Kidney epithelial cell (primary cell): ENCODE data around the gene ADAMTS15. TPM values are rescaled to one million over a fixed set of nuclear protein-coding genes. Genes with fewer than 3 reads are reported as not detected.
"Not testable (repeated sequence)": the region's sequence is repeated elsewhere in the genome, so short reads cannot be mapped to it uniquely, and the experiment has no call there.

Experiments used
- DNase-seq: peaks from one replicate; pipeline ENCODE4 v3.0.0-alpha.2; 2010; ENCODE audit warnings: low read depth
- H3K27me3 ChIP-seq: 2 replicates; pipeline ENCODE4 v1.6.0; 2011; ENCODE audit warnings: low read length; ENCODE audit not compliant: control insufficient read depth, insufficient read depth
- H3K36me3 ChIP-seq: 2 replicates; pipeline ENCODE4 v1.5.1; 2011; ENCODE audit warnings: low read length; ENCODE audit not compliant: control insufficient read depth, insufficient read depth
- H3K4me3 ChIP-seq: 2 replicates; pipeline ENCODE4 v1.5.1; 2011; ENCODE audit warnings: low read depth, mild to moderate bottlenecking, control low read depth, low read length
- total RNA-seq: library from RNA; depleted of rRNA; stranded (reverse); fragments of >200 nt; gene quantifications from 2 replicates; pipeline ENCODE4 v1.2.3, GENCODE V29; 2015
- TF ChIP-seq, protein P1 (sequence below): IDR thresholded peaks from 2 replicates; pipeline ENCODE4 v1.5.1; 2011; ENCODE audit warnings: mild to moderate bottlenecking, moderate library complexity, low read length, control low read depth, inconsistent platforms; ENCODE audit not compliant: insufficient read depth, poor library complexity, severe bottlenecking

Gene ADAMTS15
- total RNA-seq, 1 donor from 2014 or later: 4.2 TPM

GRCh38 chr11:130436171-130436570, 12.3 kb upstream of the ADAMTS15 start:
- no peak for DNase-seq
- TF ChIP-seq, protein P1, sequence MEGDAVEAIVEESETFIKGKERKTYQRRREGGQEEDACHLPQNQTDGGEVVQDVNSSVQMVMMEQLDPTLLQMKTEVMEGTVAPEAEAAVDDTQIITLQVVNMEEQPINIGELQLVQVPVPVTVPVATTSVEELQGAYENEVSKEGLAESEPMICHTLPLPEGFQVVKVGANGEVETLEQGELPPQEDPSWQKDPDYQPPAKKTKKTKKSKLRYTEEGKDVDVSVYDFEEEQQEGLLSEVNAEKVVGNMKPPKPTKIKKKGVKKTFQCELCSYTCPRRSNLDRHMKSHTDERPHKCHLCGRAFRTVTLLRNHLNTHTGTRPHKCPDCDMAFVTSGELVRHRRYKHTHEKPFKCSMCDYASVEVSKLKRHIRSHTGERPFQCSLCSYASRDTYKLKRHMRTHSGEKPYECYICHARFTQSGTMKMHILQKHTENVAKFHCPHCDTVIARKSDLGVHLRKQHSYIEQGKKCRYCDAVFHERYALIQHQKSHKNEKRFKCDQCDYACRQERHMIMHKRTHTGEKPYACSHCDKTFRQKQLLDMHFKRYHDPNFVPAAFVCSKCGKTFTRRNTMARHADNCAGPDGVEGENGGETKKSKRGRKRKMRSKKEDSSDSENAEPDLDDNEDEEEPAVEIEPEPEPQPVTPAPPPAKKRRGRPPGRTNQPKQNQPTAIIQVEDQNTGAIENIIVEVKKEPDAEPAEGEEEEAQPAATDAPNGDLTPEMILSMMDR: no peak
- Histone ChIP-seq H3K4me3 (no peak overlapping the region), H3K36me3 (no peaks in the 10 kb centered on the region), H3K27me3 (no peaks in the 10 kb centered on the region)

DNA sequence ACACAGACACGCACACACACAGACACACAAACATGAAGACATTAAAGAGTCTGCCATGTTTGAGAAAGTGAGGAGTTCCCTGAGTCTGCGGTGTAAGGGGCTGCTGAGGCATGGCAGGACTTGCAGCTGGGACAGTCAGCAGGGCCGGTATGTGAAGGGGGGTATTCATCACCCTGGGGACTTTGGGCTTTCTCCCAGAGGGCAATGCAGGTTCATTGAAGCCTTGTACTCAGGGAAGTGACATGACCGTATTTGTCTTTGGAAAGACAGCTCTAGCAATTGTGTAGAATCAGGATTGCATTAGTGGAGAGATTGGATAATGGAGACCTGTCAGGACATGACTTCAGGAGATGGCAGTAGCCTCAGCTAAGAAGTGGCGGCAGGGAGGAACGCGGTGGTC, 10.6 kb upstream of the ADAMTS15 start:
- TF ChIP-seq, protein P1: no peak
- no peaks in the 10 kb centered on the region for H3K36me3 ChIP-seq
- DNase-seq: no peak
- no peak overlapping the region for H3K4me3 ChIP-seq
- H3K27me3 ChIP-seq: no peaks in the 10 kb centered on the region

GRCh38 chr11:130438401-130439159, 9.9 kb upstream of the ADAMTS15 start:
- DNase-seq, H3K36me3 ChIP-seq, H3K4me3 ChIP-seq, H3K27me3 ChIP-seq: not testable (repeated sequence)

DNA sequence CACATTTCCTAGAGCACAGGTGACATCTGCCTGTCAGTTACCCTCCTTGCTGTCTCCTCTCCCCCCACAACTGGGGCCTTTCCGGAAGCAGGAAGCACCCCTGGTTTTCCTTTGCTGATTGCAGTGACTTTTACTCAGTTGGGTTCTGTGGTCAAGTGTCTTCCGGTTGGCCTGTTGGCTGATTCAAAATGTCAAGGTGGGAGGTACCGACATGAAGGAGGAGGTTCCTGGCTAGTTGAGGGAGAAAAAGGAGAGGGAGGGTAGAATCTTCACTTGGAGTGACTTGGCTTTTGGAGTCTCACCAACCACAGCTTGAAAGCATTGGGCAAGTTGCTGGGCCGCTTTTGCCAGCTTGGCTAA, 9.3 kb upstream of the ADAMTS15 start:
- Histone ChIP-seq H3K36me3 (no peaks in the 10 kb centered on the region), H3K4me3 (no peak overlapping the region), H3K27me3 (no peaks in the 10 kb centered on the region)
- TF ChIP-seq, protein P1: no peak
- no peak for DNase-seq

GRCh38 chr11:130439876-130440275, 8.6 kb upstream of the ADAMTS15 start:
- Histone ChIP-seq H3K36me3 (no peaks in the 10 kb centered on the region), H3K27me3 (no peaks in the 10 kb centered on the region), H3K4me3 (no peak overlapping the region)
- TF ChIP-seq, protein P1: no peak
- DNase-seq: no peak

- Histone ChIP-seq H3K27me3 (no peaks in the 10 kb centered on the region), H3K4me3 (no peak overlapping the region), H3K36me3 (no peaks in the 10 kb centered on the region)
- no peak for DNase-seq
- TF ChIP-seq, protein P1: no peak
Measured at GRCh38 chr11:130441719-130442118, 6.7 kb upstream of the ADAMTS15 start.
